Aorta (tissue), 5 donors: ENCODE results near the gene BRCC3. TPM values are rescaled to one million over a fixed set of nuclear protein-coding genes. Genes with fewer than 3 reads are reported as not detected.

Experiments
- ATAC-seq: fragments of 200-7000 bp; cut with Tn5 transposase; one replicate; pipeline ENCODE4 v1.9.1; 2022; ENCODE audit warnings: moderate library complexity; ENCODE audit not compliant: low FRiP score
- DNase-seq, 2 donors: peaks; one replicate each; pipeline ENCODE4 v3.0.0-alpha.2; 2020
- H3K27ac ChIP-seq, 2 donors: one replicate each; pipeline ENCODE4 v1.5.1; 2013; ENCODE audit warnings: low read length in 2 of 2, mild to moderate bottlenecking in 2 of 2, moderate library complexity in 2 of 2, control low read depth in 1 of 2, inconsistent platforms in 1 of 2, low read depth in 1 of 2
- H3K27me3 ChIP-seq, 2 donors: one replicate each; pipeline ENCODE4 v1.6.1; 2013; ENCODE audit warnings: control low read depth in 1 of 2, low read length in 1 of 2, mild to moderate bottlenecking in 1 of 2, moderate library complexity in 1 of 2; ENCODE audit not compliant: insufficient read depth in 2 of 2, control insufficient read depth in 1 of 2
- H3K36me3 ChIP-seq, 2 donors: one replicate each; pipeline ENCODE4 v1.6.1; 2013; ENCODE audit warnings: control low read depth in 1 of 2, low read length in 1 of 2, mild to moderate bottlenecking in 1 of 2; ENCODE audit not compliant: insufficient read depth in 2 of 2, control insufficient read depth in 1 of 2
- H3K4me1 ChIP-seq, 2 donors: one replicate each; pipeline ENCODE4 v1.6.1; 2013; ENCODE audit warnings: low read length in 2 of 2, control low read depth in 1 of 2, mild to moderate bottlenecking in 1 of 2, moderate library complexity in 1 of 2; ENCODE audit not compliant: insufficient read depth in 2 of 2, control insufficient read depth in 1 of 2
- H3K4me3 ChIP-seq, 2 donors: one replicate each; pipeline ENCODE4 v1.5.1; 2013; ENCODE audit warnings: low read length in 2 of 2, control low read depth in 1 of 2, mild to moderate bottlenecking in 1 of 2
- H3K9me3 ChIP-seq: one replicate; pipeline ENCODE4 v1.6.1; 2013; ENCODE audit warnings: mild to moderate bottlenecking, low read length; ENCODE audit not compliant: control insufficient read depth
- WGBS, 2 donors: extraction: QIAGEN DNeasy Blood & Tissue Kit; methylation state at CpG; one replicate each; pipeline ENCODE4 v1.1.7; 2013; 5-methylcytosine and 5-hydroxymethylcytosine counted together
- intact Hi-C, 2 donors: fragments of 100-400 bp; cut with DNase I; formaldehyde crosslinking; loops; one replicate each; pipeline versions ENCODE4 v1.14.2 to v1.15.0; 2022
- polyA plus RNA-seq, 2 donors: library from polyadenylated mRNA; stranded (reverse); fragments of 200-250 nt; gene quantifications; one replicate each; pipeline ENCODE4 v1.2.3, GENCODE V29; 2013
- total RNA-seq, 2 donors: library from RNA; stranded (reverse); fragmentation: NEBNext Ultra II Directional; extraction: Animal tissue kit (Norgen Biotek cat#: 25700); gene quantifications; one replicate each; pipeline ENCODE4 v1.2.1, GENCODE V29; 2021
- donor health status: healthy with polysubstance abuse.
- donor health status: Bipolar disorder and iron deficiency.
- donor health status: DM: no; HTN: no; CAD: no.
- donor health status: DM: no; HTN: no; CAD: no.
- donor health status: DM: yes; HTN: yes; CAD: no.

The BRCC3 gene
- total and polyA plus RNA-seq, 4 donors: 10.9 to 15.5 (median 14.8) TPM

- ATAC-seq (no peak), DNase-seq (no peak)
- Histone ChIP-seq H3K36me3 (no peaks in the 10 kb centered on the region), H3K9me3 (no peaks in the 10 kb centered on the region), H3K4me1 (no peaks in the 10 kb centered on the region), H3K4me3 (no peak overlapping the region), H3K27me3 (no peaks in the 10 kb centered on the region), H3K27ac (no peak overlapping the region)
- 88 to 91% methylated on average over 4 of the region's 4 CpGs for WGBS, 2 donors
- intact Hi-C loops: loop anchor here in 1 of 2 donors (5.0 kb wide), 1 partner anchor 67 kb away; no protein-coding TSS in a partner anchor
Observed at GRCh38 chrX:155054255-155054654, 17.1 kb upstream of the BRCC3 start.

GRCh38 chrX:155055494-155055893 lies 15.8 kb upstream of the BRCC3 start:
- H3K9me3 ChIP-seq: no peaks in the 10 kb centered on the region
- H3K4me3 ChIP-seq: no peak overlapping the region
- 71 to 87% methylated on average over 3 of the region's 3 CpGs for WGBS, 2 donors
- peaks cover 0 to 2% of the 10 kb centered on the region in 2 donors for H3K36me3 ChIP-seq
- intact Hi-C loops: no loop called here
- ATAC-seq (no peak), DNase-seq (no peak)
- no peaks in the 10 kb centered on the region for H3K4me1 ChIP-seq
- no peaks in the 10 kb centered on the region for H3K27me3 ChIP-seq
- no peak overlapping the region for H3K27ac ChIP-seq

- Histone ChIP-seq H3K4me3 (no peak overlapping the region), H3K9me3 (no peaks in the 10 kb centered on the region), H3K36me3 (peaks cover 0 to 2% of the 10 kb centered on the region in 2 donors), H3K27ac (no peak overlapping the region), H3K27me3 (no peaks in the 10 kb centered on the region), H3K4me1 (no peaks in the 10 kb centered on the region)
- 86 to 92% methylated on average over 1 of the region's 1 CpG for WGBS, 2 donors
- ATAC-seq (no peak), DNase-seq (no peak)
- intact Hi-C loops: loop anchor here in 1 of 2 donors (2.0 kb wide), 1 partner anchor 76 kb away; no protein-coding TSS in a partner anchor
Observed at GRCh38 chrX:155056471-155056870, 14.8 kb upstream of the BRCC3 start.

- H3K27ac ChIP-seq: peak overlapping the region in 1 of 2 donors; percentile 1
- peaks cover 0 to 4% of the 10 kb centered on the region in 2 donors for H3K36me3 ChIP-seq
- H3K4me1 ChIP-seq: no peaks in the 10 kb centered on the region
- no peaks in the 10 kb centered on the region for H3K9me3 ChIP-seq
- DNase-seq: peak; percentile 68 to 80
- intact Hi-C loops: loop anchor here in 1 of 2 donors (2.0 kb wide), 1 partner anchor 76 kb away; no protein-coding TSS in a partner anchor
- no peaks in the 10 kb centered on the region for H3K27me3 ChIP-seq
- no peak overlapping the region for H3K4me3 ChIP-seq
- WGBS, 2 donors: 11 to 18% methylated on average over 25 of the region's 25 CpGs
- ATAC-seq: peak; percentile 90
Observed at GRCh38 chrX:155056877-155057792, 14.2 kb upstream of the BRCC3 start.

- no peaks in the 10 kb centered on the region for H3K4me1 ChIP-seq
- H3K27me3 ChIP-seq: no peaks in the 10 kb centered on the region
- WGBS, 2 donors: 34% methylated on average over 4 of the region's 4 CpGs
- H3K9me3 ChIP-seq: no peaks in the 10 kb centered on the region
- peaks cover 0 to 4% of the 10 kb centered on the region in 2 donors for H3K36me3 ChIP-seq
- no peak overlapping the region for H3K4me3 ChIP-seq
- ATAC-seq (no peak), DNase-seq (no peak)
- no peak overlapping the region for H3K27ac ChIP-seq
- intact Hi-C loops: no loop called here
Observed at GRCh38 chrX:155061760-155062159, 9.5 kb upstream of the BRCC3 start.

- no peaks in the 10 kb centered on the region for H3K4me1 ChIP-seq
- H3K36me3 ChIP-seq: peaks cover 0 to 2% of the 10 kb centered on the region in 2 donors
- ATAC-seq (no peak), DNase-seq (no peak)
- no peaks in the 10 kb centered on the region for H3K9me3 ChIP-seq
- 77 to 87% methylated on average over 8 of the region's 8 CpGs for WGBS, 2 donors
- no peak overlapping the region for H3K27ac ChIP-seq
- no peaks in the 10 kb centered on the region for H3K27me3 ChIP-seq
- intact Hi-C loops: loop anchor here in 1 of 2 donors (5.0 kb wide), 1 partner anchor 33 kb away; no protein-coding TSS in a partner anchor
- H3K4me3 ChIP-seq: no peak overlapping the region
Observed at GRCh38 chrX:155065035-155065734, 6.1 kb upstream of the BRCC3 start.

GRCh38 chrX:155068165-155068564 lies 3.1 kb upstream of the BRCC3 start:
- WGBS, 2 donors: 67 to 75% methylated on average over 1 of the region's 1 CpG
- intact Hi-C loops: loop anchor here in 1 of 2 donors (5.0 kb wide), 1 partner anchor 36 kb away; no protein-coding TSS in a partner anchor
- ATAC-seq (no peak), DNase-seq (no peak)
- Histone ChIP-seq H3K4me1 (no peaks in the 10 kb centered on the region), H3K9me3 (no peaks in the 10 kb centered on the region), H3K27ac (no peak overlapping the region), H3K4me3 (no peak overlapping the region), H3K36me3 (no peaks in the 10 kb centered on the region), H3K27me3 (no peaks in the 10 kb centered on the region)

GRCh38 chrX:155069414-155069813 lies 1.9 kb upstream of the BRCC3 start:
- ATAC-seq: no peak

More at GRCh38 chrX:155069414-155069813, 1.9 kb upstream of the BRCC3 start:
- WGBS, 2 donors: 79 to 98% methylated on average over 1 of the region's 1 CpG
- Histone ChIP-seq H3K9me3 (no peaks in the 10 kb centered on the region), H3K4me1 (no peaks in the 10 kb centered on the region), H3K27ac (no peak overlapping the region), H3K36me3 (peaks cover 0 to 3% of the 10 kb centered on the region in 2 donors), H3K27me3 (no peaks in the 10 kb centered on the region), H3K4me3 (no peak overlapping the region)
- DNase-seq: no peak
- intact Hi-C loops: loop anchor here in 1 of 2 donors (5.0 kb wide), 1 partner anchor 37 kb away; no protein-coding TSS in a partner anchor
